Peyer's patch (tissue), 4 donors: ENCODE measurements around the gene NUMA1.

Experiments
- POLR2A ChIP-seq, 2 donors: fragments of 450-650 bp; IDR thresholded peaks; one replicate each; pipeline ENCODE4 v1.5.1; 2017; ENCODE audit warnings: antibody characterized with exemption in 2 of 2, mild to moderate bottlenecking in 2 of 2, moderate library complexity in 2 of 2
- TF ChIP-seq, protein P1 (sequence below), 6 experiments: fragments of 450-650 bp in 4 of 6; fragments of 200-600 bp in 2 of 6; sonication (generic) in 1 of 6; IDR thresholded peaks; one replicate each; pipeline ENCODE4 v1.5.1; 2017 to 2019; ENCODE audit warnings: antibody characterized with exemption in 6 of 6, mild to moderate bottlenecking in 3 of 6, moderate library complexity in 1 of 6

DNA sequence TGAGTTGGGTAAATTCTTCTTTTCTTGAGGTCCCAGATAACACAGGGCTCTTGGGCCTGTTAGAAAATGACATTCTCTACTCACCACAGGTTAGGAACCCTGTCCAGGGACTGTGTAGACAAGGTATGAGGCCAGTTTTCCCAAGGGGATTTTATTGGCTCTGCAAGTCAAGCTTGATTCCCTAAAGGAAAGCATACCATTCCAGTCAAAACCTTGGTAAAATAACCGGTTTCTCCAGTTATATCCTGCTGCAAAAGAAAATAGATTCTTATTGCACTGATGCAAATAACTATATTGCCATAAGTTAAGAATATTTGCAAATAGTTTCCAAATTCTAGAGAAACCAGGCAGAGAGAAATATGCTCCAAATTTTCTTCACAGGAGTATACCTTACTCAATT lies 45.6 kb upstream of the NUMA1 start:
- TF ChIP-seq, protein P1, sequence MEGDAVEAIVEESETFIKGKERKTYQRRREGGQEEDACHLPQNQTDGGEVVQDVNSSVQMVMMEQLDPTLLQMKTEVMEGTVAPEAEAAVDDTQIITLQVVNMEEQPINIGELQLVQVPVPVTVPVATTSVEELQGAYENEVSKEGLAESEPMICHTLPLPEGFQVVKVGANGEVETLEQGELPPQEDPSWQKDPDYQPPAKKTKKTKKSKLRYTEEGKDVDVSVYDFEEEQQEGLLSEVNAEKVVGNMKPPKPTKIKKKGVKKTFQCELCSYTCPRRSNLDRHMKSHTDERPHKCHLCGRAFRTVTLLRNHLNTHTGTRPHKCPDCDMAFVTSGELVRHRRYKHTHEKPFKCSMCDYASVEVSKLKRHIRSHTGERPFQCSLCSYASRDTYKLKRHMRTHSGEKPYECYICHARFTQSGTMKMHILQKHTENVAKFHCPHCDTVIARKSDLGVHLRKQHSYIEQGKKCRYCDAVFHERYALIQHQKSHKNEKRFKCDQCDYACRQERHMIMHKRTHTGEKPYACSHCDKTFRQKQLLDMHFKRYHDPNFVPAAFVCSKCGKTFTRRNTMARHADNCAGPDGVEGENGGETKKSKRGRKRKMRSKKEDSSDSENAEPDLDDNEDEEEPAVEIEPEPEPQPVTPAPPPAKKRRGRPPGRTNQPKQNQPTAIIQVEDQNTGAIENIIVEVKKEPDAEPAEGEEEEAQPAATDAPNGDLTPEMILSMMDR (IDR thresholded peaks at IDR 0.05), result no peak
- TF ChIP-seq POLR2A (IDR thresholded peaks at IDR 0.05), result no peak
